CD14-positive monocyte (primary cell): ENCODE data around the gene ESRRG. TPM values are rescaled to one million over a fixed set of nuclear protein-coding genes. Genes with fewer than 3 reads are reported as not detected.

Source experiments
- DNase-seq, 3 donors: peaks; one replicate each; pipeline ENCODE4 v3.0.0-alpha.2; 2011 to 2022
- H2AFZ ChIP-seq: 2 replicates; pipeline ENCODE4 v1.6.0; 2012; ENCODE audit warnings: mild to moderate bottlenecking, low read depth, low read length, inconsistent platforms; ENCODE audit not compliant: insufficient read depth, poor library complexity, severe bottlenecking
- H3K27ac ChIP-seq, 2 donors: 1 replicate in 1 of 2; 2 replicates in 1 of 2; pipeline ENCODE4 v1.5.1; 2012 to 2013; ENCODE audit warnings: low read length in 2 of 2, control low read depth in 1 of 2, inconsistent platforms in 1 of 2, low read depth in 1 of 2, mild to moderate bottlenecking in 1 of 2
- H3K27me3 ChIP-seq, 2 donors: one replicate each; pipeline versions ENCODE4 v1.6.0 to v1.6.1; 2011 to 2013; ENCODE audit warnings: low read length in 2 of 2; ENCODE audit not compliant: control insufficient read depth in 2 of 2, insufficient read depth in 2 of 2
- H3K36me3 ChIP-seq, 2 donors: replicated peaks in 1 of 2; 1 replicate in 1 of 2; 2 replicates in 1 of 2; pipeline versions ENCODE4 v1.5.1 to v1.6.1; 2012 to 2013; ENCODE audit warnings: low read length in 2 of 2, control low read depth in 1 of 2, inconsistent platforms in 1 of 2, mild to moderate bottlenecking in 1 of 2; ENCODE audit not compliant: insufficient read depth in 2 of 2, control insufficient read depth in 1 of 2
- H3K4me1 ChIP-seq, 2 donors: 1 replicate in 1 of 2; 2 replicates in 1 of 2; pipeline versions ENCODE4 v1.5.1 to v1.6.1; 2012 to 2013; ENCODE audit warnings: low read length in 2 of 2, control low read depth in 1 of 2, inconsistent platforms in 1 of 2, mild to moderate bottlenecking in 1 of 2, moderate library complexity in 1 of 2; ENCODE audit not compliant: insufficient read depth in 2 of 2, control insufficient read depth in 1 of 2
- H3K4me2 ChIP-seq: replicated peaks from 2 replicates; pipeline ENCODE3; 2012; ENCODE audit warnings: low read length, moderate library complexity, mild to moderate bottlenecking; ENCODE audit not compliant: poor library complexity, severe bottlenecking; ENCODE audit errors: extremely low read depth
- H3K4me3 ChIP-seq, 3 experiments: fragments of 200-600 bp in 1 of 3; sonication (generic) in 1 of 3; replicated peaks in 1 of 3; 1 replicate in 2 of 3; 2 replicates in 1 of 3; pipeline ENCODE4 v1.5.1; 2011 to 2013; ENCODE audit warnings: low read length in 3 of 3, mild to moderate bottlenecking in 3 of 3, control low read depth in 2 of 3, low read depth in 2 of 3, inconsistent platforms in 1 of 3, moderate library complexity in 1 of 3
- H3K79me2 ChIP-seq: 2 replicates; pipeline ENCODE4 v1.6.0; 2012; ENCODE audit warnings: mild to moderate bottlenecking, control low read depth, inconsistent platforms, low read length, moderate library complexity; ENCODE audit not compliant: insufficient read depth
- H3K9ac ChIP-seq: 2 replicates; pipeline ENCODE4 v1.6.0; 2017; ENCODE audit warnings: low read length, mild to moderate bottlenecking; ENCODE audit not compliant: insufficient read depth, poor library complexity, severe bottlenecking
- H3K9me3 ChIP-seq, 2 donors: replicated peaks in 1 of 2; 1 replicate in 1 of 2; 2 replicates in 1 of 2; pipeline versions ENCODE4 v1.5.1 to v1.6.1; 2012 to 2013; ENCODE audit warnings: low read length in 2 of 2, control low read depth in 1 of 2; ENCODE audit not compliant: control insufficient read depth in 1 of 2, insufficient read depth in 1 of 2
- H4K20me1 ChIP-seq: 2 replicates; pipeline ENCODE4 v1.6.0; 2012; ENCODE audit warnings: mild to moderate bottlenecking, low read length, control low read depth, moderate library complexity; ENCODE audit not compliant: insufficient read depth
- H3K27ac Mint-ChIP-seq, 7 donors: one replicate each; pipeline ENCODE4 v1.8.0; 2020; ENCODE audit warnings: mild to moderate bottlenecking in 7 of 7, mixed read lengths in 7 of 7, moderate library complexity in 6 of 7, inconsistent platforms in 2 of 7
- H3K27me3 Mint-ChIP-seq, 3 donors: one replicate each; pipeline ENCODE4 v1.8.0; 2021 to 2022; ENCODE audit warnings: low read depth in 3 of 3, mild to moderate bottlenecking in 3 of 3, mixed read lengths in 3 of 3, moderate library complexity in 3 of 3, inconsistent platforms in 1 of 3
- H3K36me3 Mint-ChIP-seq, 2 donors: one replicate each; pipeline ENCODE4 v1.8.0; 2020; ENCODE audit warnings: mixed read lengths in 2 of 2, inconsistent platforms in 1 of 2, mild to moderate bottlenecking in 1 of 2
- H3K4me1 Mint-ChIP-seq: one replicate; pipeline ENCODE4 v1.8.0; 2020; ENCODE audit warnings: mild to moderate bottlenecking, mixed read lengths
- H3K4me3 Mint-ChIP-seq, 2 donors: one replicate each; pipeline ENCODE4 v1.8.0; 2020; ENCODE audit warnings: mild to moderate bottlenecking in 2 of 2, mixed read lengths in 2 of 2, moderate library complexity in 1 of 2
- H3K9me3 Mint-ChIP-seq, 7 donors: one replicate each; pipeline ENCODE4 v1.8.0; 2020 to 2022; ENCODE audit warnings: mixed read lengths in 7 of 7, mild to moderate bottlenecking in 6 of 7, moderate library complexity in 6 of 7, inconsistent platforms in 2 of 7
- WGBS: methylation state at CpG from one replicate; pipeline ENCODE4 v1.1.5; 2013; ENCODE audit warnings: missing lambda C conversion rate; ENCODE audit not compliant: insufficient coverage; 5-methylcytosine and 5-hydroxymethylcytosine counted together
- intact Hi-C, 2 donors: fragments of 100-400 bp; cut with micrococcal nuclease; formaldehyde crosslinking; loops; one replicate each; pipeline versions ENCODE4 v1.15.0 to v1.15.1; 2023
- polyA plus RNA-seq, 3 donors: library from polyadenylated mRNA; depleted of rRNA in 1 of 3; unstranded in 2 of 3; stranded (reverse) in 1 of 3; fragments of 300-500 nt in 2 of 3; fragments of >200 nt in 1 of 3; fragmentation: Illumina TruSeq in 2 of 3; gene quantifications; 1 replicate in 2 of 3; 2 replicates in 1 of 3; pipeline ENCODE4 v1.2.3, GENCODE V29; 2012 to 2021
- TF ChIP-seq, protein P1 (sequence below): fragments of 200-600 bp; IDR thresholded peaks from one replicate; pipeline ENCODE4 v1.8.0; 2022; ENCODE audit warnings: antibody characterized with exemption, mild to moderate bottlenecking

The ESRRG gene
- polyA plus RNA-seq, 3 donors, result not detected

DNA sequence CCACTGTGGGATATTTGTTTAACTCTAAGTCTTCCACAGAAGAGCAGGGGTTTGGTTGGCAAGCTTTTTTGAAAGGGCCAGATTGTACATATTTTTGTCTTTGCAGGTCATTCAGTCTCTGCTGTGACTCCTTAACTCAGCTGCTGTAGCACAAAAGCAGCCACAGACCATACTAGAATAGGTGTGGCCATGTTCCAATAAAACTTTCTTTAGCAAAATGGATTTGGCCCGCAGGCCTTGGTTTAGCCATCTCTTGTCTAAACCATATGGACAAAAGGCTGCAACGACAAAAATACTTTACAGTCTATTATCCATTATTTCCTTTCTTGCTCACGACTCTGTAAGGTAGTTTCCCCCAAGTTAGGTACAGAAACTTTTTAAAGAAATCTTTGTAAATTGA lies 60.5 kb downstream of the ESRRG start:
- Histone ChIP-seq H3K4me2 (no peak overlapping the region), H3K4me3 (no peak overlapping the region), H3K9ac (no peak overlapping the region), H3K27ac (no peak overlapping the region), H3K9me3 (no peaks in the 10 kb centered on the region), H4K20me1 (no peaks in the 10 kb centered on the region), H3K4me1 (no peaks in the 10 kb centered on the region), H3K36me3 (no peaks in the 10 kb centered on the region), H3K27me3 (no peaks in the 10 kb centered on the region), H2AFZ (no peak overlapping the region), H3K79me2 (no peaks in the 10 kb centered on the region)
- 100% methylated on average over 1 of the region's 3 CpGs for WGBS
- no peak overlapping the region for H3K4me3 Mint-ChIP-seq
- no peaks in the 10 kb centered on the region for H3K36me3 Mint-ChIP-seq
- H3K27me3 Mint-ChIP-seq, result no peaks in the 10 kb centered on the region
- no peak for DNase-seq
- TF ChIP-seq, protein P1, sequence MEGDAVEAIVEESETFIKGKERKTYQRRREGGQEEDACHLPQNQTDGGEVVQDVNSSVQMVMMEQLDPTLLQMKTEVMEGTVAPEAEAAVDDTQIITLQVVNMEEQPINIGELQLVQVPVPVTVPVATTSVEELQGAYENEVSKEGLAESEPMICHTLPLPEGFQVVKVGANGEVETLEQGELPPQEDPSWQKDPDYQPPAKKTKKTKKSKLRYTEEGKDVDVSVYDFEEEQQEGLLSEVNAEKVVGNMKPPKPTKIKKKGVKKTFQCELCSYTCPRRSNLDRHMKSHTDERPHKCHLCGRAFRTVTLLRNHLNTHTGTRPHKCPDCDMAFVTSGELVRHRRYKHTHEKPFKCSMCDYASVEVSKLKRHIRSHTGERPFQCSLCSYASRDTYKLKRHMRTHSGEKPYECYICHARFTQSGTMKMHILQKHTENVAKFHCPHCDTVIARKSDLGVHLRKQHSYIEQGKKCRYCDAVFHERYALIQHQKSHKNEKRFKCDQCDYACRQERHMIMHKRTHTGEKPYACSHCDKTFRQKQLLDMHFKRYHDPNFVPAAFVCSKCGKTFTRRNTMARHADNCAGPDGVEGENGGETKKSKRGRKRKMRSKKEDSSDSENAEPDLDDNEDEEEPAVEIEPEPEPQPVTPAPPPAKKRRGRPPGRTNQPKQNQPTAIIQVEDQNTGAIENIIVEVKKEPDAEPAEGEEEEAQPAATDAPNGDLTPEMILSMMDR, result no peak
- peaks cover 0 to 3% (median 0%) of the 10 kb centered on the region in 7 donors for H3K9me3 Mint-ChIP-seq
- H3K4me1 Mint-ChIP-seq, result no peaks in the 10 kb centered on the region
- no peak overlapping the region for H3K27ac Mint-ChIP-seq
- intact Hi-C loops, result no loop called here

DNA sequence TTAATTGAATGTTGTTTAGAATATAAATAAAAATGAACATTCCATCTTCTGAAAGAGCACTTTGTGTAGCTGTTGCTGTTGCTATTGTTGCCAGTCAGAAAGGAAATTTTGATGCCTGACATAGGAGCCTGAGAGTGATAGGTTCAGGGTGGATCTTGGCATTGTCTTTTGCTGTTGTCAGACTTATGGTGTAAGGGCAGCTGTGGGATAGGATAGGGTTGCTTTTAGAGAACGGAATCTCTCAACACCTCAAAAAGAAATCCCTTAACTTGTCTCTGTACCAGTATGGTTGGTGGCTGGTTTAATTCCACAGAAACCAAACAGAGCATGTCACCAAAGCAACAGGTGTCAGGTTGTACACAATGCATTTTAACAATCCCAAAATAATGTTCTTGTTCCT lies 62.7 kb downstream of the ESRRG start:
- no peak overlapping the region for H3K4me3 ChIP-seq
- H3K79me2 ChIP-seq, result no peaks in the 10 kb centered on the region
- intact Hi-C loops, result no loop called here
- no peak overlapping the region for H3K4me2 ChIP-seq
- no peak overlapping the region for H3K27ac Mint-ChIP-seq
- no peak overlapping the region for H3K4me3 Mint-ChIP-seq
- H3K36me3 Mint-ChIP-seq, result no peaks in the 10 kb centered on the region
- no peak overlapping the region for H2AFZ ChIP-seq
- H3K9ac ChIP-seq, result no peak overlapping the region
- no peaks in the 10 kb centered on the region for H3K27me3 Mint-ChIP-seq
- no peaks in the 10 kb centered on the region for H3K4me1 ChIP-seq
- H3K4me1 Mint-ChIP-seq, result no peaks in the 10 kb centered on the region
- TF ChIP-seq, protein P1, result no peak
- no CpG with 5 or more reads among the region's 1 CpG for WGBS
- H3K36me3 ChIP-seq, result no peaks in the 10 kb centered on the region
- H3K27me3 ChIP-seq, result no peaks in the 10 kb centered on the region
- H4K20me1 ChIP-seq, result no peaks in the 10 kb centered on the region
- DNase-seq, result no peak
- H3K9me3 ChIP-seq, result no peaks in the 10 kb centered on the region
- no peaks in the 10 kb centered on the region for H3K9me3 Mint-ChIP-seq
- no peak overlapping the region for H3K27ac ChIP-seq
